Activated CD8-positive, alpha-beta memory T cell treated with anti-CD3 and anti-CD28 coated beads, Interleukin-2, amount 50 U/mL, for 24 hours (primary cell): ENCODE measurements around the gene FCAMR.

ENCODE experiments used
- DNase-seq: peaks from one replicate; pipeline ENCODE4 v3.0.0-alpha.2; 2020; ENCODE audit errors: extremely low read depth

Gene FCAMR

GRCh38 chr1:206970446-206970845 lies at the start of gene FCAMR:
Gene FCAMR, minus strand, starts transcription at chr1:206970460. Its CDS starts 335 bp downstream, at chr1:206970125.
- DNase-seq, result no peak

DNA sequence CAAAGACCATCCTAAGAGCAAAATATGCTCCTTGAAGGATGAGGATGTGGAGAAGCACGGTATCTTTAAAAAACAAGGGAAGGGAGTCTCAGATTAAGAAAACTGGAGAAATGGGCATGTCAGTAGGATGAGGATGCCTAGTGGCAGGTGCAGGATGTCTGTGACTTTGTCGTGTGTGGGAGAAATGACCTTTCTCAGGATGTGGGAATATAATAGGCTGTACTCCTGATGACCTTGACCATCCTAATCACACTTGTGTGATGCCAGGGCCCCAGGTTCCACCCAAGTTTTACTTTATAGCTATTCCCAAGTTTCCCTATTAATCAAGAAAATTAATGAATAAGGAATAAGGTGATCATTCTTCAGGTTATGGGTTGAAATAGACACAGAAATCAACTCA lies 49.4 kb upstream of the FCAMR start:
- DNase-seq, result no peak

DNA sequence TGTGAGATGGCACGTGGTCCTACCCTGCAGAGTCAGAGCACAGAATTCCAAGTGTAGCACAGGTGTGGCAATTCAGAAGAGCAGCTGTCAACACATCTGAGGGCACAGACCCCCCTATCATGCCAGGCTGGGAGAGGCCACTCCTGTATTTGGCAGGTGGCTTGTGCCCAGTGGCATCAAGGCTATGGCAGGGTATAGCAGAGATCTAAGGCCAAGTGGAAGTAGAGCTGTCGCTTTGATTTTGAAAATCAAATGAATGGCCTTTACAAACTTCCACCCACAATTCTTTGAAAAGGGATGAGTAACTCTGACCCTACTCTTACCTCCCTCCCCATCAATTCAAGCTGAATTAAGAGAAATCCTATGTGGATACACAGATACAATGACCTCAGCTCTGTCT lies 48.9 kb upstream of the FCAMR start:
- no peak for DNase-seq

DNA sequence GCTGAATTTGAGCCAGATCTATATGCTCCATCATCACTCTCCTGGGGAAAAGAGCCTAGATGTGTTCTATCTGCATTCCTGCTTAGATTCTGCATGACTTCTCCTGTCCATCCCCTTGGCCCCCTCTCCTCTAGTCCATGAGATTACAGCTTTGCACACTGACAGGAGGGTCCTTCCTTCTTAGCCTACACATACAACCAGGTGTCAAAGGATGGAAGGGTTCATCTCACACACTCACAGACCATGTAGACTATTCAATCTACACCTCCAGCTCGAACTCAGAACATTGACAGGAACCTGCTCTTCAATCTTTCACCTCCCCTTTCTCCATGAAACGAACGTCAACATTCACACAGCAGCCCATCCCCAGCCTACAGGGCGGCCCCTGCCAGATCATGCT lies 48.4 kb upstream of the FCAMR start:
- no peak for DNase-seq

DNA sequence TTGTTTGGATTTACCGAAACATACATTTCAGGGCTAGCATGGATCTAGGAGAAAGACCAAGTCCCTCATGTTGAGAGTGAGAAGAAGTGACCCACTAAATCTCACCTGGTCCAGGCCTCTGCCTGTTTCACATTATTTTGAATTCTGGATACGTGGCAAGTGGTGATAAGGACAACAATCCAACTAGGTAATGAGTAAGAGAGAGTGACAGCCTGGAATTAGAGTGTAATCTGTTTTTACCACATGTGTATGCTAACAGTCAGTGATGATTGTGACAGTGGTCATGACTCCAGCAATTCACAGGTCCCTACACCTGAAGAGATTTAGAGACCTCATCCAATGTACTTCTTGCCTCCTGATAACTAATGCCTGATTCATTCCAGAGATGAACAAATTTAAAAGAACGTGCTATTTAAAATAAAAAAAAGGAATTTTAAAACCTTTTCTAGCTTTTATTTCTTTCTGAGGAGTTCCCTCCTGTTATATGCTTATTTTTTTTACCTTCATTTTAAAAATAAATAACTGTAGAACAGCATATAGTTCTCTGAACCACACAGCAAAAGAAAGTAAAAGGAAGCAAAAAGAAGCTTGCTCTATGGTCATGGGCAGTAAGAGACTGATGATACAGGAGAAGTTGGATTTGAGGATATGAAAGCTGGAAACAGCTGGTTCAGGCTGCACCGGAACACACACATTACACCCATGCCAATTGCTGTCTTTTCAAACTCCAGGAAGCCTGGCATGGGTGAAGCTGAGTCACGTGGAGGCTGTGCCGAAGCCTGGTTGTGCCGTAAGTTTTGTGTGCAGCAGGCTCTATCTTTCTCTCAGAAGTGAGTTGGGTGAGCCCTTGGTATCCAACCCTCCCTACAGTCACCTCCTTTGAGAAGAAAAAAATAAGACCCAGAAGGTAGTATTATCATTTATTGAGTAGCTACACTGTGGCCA lies 47.6 kb upstream of the FCAMR start:
- no peak for DNase-seq

GRCh38 chr1:207015791-207016190 lies 45.5 kb upstream of the FCAMR start:
- DNase-seq, result no peak

GRCh38 chr1:207014728-207015127 lies 44.5 kb upstream of the FCAMR start:
- no peak for DNase-seq

DNA sequence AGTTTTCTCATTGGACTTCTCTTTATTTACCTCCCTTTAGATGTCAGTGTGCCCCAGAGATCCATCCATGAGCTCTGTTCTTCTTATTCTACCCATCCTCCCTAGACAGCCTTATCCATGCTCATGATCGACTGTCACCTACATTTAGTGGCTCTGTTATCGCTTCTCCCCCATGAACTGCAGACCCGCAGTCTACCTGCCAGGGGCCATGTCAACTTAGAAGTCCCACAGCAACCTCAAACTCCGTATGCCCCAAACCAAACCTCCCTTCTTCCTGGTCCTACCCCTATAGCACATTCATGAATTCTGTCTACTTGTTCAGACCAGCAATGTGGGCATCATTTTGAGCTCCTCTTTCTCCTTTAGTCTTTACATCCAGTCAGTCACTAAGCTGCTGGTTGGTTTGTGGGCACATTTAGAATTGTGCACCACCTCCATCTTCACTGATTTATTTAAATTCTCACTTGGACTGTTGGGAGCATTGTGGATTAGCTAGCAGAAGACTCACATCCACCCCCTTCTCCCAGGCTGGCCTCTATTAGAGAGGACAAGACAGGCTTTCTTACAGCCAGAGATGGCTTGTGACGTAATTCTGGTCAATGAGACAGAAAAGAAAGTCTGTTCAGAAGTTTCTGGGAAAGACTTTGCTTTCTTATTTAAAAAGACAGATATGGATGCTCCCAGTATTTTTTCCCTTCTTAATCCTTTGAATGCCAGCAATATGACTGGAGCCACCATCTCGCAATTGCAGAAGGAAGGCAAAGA lies 43.2 kb upstream of the FCAMR start:
- no peak for DNase-seq

DNA sequence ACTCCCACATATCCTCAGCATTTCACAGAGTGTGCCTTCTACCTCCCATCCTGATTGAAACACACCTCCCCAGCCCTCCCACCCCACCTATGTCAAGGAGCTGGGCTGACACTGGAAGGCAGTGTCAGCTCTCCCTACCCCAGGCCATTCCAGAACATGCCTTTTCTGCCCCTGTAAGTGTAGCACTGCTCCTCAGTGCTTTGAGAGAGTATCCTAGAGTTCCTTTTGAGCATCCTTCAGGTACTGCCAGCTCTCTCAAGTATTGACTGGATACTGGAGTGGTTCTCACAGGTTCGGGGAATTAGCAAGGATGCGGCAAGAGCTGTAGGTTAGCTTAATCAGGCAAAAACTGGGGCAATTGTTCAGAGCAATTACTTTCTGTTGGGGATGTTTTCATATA lies 40.5 kb upstream of the FCAMR start:
- no peak for DNase-seq

- DNase-seq, result no peak
Observed at GRCh38 chr1:207009945-207010344, 39.7 kb upstream of the FCAMR start.

DNA sequence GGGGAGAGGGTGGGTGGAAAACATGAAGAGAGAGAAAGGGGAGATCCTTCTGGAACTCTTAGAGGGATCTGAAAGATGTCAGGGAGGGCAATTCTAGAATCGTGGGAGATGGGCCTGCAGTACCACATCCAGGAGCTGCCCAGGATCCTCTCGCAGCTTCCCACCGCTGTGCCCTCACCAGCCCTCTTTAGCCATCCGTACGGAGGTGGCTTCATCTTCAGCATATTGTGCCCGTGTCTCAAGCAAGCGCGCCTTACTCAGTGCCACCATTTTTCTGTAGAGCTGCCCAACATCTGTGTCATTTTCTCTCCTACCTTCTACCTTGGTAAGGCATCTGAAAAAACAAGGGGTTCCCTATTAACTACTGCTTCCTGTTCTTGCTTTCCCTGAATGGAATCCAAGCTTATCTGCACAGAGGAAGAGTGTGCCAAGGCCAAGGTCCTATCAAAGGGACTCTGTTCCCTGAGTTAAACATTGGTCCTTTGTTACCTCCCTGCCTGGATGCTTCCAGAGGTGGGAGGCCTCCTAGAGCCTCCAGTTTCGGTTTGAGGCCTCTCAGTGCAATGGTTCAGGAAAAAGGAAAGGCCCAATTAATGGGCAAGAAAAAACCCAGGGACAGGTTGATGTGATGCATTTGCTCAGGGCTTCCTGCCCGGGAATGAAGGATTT lies 39.1 kb upstream of the FCAMR start:
- no peak for DNase-seq

GRCh38 chr1:207007352-207008033 lies 37.2 kb upstream of the FCAMR start:
- no peak for DNase-seq

DNA sequence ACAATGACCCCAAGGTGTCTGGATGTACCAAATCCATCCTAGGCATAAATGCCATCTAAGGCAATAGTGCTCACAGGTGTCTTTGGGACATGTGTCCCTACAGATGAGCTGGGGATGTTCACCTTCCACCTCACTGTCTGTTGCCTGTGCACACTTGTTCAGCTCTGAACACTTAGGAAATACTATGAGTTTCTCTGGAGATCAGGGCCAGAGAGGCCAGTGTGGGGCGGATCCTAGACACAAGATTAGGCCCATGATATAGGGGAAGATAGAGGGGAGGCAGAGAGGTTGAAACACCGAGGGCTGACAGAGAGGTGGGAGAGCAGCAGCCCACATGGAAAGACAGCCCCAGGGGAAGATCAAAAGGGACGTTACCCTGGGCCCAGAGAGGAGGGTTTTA lies 36.7 kb upstream of the FCAMR start:
- DNase-seq, result no peak

DNA sequence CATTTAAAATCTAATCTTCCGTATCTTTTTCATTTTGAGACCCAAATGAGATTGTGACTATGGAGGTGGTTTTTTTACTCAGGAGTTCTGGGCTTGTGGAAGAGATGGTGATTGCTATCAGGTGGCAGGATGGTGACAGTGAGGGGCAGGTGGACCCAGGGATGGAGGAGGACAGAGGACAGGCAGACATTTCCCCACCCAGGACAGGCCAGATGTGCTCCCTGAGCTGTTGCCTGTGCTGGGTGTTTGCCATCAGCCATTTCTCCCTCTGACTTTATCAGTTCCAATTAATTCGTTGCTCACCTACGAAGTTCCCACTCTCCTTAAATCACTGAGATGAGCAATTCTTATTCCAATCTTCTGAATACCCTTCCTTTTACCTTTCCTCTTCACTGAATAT lies 35.8 kb upstream of the FCAMR start:
- no peak for DNase-seq

- DNase-seq, result no peak
Observed at GRCh38 chr1:207004931-207005830, 34.9 kb upstream of the FCAMR start.

GRCh38 chr1:207003210-207003609 lies 33.0 kb upstream of the FCAMR start:
- no peak for DNase-seq

DNA sequence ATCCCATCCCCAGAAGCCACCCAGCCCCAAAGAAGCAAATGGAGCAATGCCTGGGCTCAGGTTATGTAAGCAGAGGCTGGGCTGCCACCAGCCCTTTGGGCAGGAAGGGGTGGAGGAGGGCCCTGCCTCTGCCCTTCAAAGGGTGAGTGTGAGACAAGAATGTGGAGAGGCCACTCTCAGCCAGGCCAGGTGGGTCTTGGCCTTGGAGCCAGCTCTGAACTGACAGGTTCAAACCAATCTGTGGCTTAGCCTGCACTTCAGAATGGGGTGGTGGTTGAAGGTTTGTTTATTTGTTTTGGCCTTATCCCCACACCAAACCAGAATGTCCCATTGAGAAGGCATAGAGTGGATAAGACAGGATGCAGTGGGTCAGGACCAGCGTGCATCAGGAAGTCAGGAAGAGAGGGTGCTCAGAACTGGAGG lies 32.5 kb upstream of the FCAMR start:
- no peak for DNase-seq

DNA sequence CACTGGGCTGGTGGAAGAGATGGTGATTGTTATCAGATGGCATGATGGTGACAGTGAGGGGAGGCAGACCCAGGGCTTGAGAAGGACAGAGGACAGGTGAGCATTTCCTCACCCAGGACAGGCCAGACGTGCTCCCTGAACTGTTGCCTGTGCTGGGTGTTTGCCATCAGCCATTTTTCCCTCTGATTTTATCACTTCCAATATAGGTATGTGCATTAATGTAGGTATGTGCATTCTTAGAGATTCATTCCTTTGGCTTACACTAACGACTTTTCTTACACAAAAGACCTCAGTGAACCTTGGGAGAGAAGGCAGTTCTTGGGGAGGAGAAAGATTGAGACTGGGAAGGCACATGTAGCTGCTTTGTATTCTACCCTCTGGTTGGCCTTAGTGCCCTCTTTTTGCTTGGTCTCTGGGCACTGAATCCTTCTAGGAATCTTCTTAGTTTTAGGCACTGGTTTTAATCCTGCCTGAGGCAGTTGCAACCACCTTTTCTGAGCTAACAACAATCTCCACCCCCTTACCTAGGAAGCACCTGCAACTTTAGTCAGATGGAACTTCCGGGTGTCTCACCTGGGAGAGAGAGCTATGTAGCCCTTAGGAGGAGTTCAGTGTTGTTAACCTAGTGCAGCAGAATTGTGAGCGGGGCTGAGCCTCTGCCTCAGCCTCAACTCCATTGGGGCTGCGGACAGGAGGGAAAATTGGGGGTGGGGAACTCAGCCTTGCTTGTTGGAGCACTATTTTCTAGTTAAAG lies 31.4 kb upstream of the FCAMR start:
- no peak for DNase-seq

DNA sequence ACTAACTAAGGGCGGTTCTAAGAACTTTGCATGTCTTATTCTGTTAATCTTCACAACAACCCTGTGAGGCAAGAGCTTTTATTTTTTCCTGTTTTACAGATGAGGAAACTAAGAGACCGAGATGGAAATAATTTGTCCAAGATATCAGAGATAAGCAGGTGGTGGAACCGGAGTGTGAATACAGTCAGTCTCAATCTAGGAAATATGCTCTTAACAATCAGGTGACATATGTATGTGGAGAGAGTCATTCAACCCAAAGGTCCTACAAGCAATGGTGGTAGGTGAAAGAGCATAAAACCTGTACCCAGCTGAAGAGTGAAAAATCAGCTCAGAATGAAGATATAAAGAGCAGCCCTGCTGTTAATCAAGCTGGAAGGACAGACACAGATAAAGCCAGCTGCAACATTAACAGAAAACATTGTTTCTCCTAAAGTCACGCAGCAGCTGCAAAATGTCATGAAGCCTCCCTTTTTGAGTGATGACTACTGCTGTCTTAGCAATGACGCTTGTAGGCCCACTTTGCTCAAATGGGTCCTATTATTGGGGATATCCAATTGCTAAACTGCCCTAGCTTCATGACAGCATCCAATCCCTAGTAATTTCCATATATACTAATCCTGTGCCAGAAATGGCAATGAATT lies 30.5 kb upstream of the FCAMR start:
- no peak for DNase-seq

- DNase-seq, result no peak
Observed at GRCh38 chr1:206998816-206999215, 28.6 kb upstream of the FCAMR start.
